ENCODE measurements around the gene GAMT.
"Not testable (repeated sequence)": the region's sequence is repeated elsewhere in the genome, so short reads cannot be mapped to it uniquely, and the experiment has no call there.

GAMT gene

GRCh38 chr19:1433119-1434039 lies 32.0 kb upstream of the GAMT start:
- DNase-seq: no peak

- DNase-seq: no peak
Measured at GRCh38 chr19:1432507-1432887, 31.2 kb upstream of the GAMT start.

DNA sequence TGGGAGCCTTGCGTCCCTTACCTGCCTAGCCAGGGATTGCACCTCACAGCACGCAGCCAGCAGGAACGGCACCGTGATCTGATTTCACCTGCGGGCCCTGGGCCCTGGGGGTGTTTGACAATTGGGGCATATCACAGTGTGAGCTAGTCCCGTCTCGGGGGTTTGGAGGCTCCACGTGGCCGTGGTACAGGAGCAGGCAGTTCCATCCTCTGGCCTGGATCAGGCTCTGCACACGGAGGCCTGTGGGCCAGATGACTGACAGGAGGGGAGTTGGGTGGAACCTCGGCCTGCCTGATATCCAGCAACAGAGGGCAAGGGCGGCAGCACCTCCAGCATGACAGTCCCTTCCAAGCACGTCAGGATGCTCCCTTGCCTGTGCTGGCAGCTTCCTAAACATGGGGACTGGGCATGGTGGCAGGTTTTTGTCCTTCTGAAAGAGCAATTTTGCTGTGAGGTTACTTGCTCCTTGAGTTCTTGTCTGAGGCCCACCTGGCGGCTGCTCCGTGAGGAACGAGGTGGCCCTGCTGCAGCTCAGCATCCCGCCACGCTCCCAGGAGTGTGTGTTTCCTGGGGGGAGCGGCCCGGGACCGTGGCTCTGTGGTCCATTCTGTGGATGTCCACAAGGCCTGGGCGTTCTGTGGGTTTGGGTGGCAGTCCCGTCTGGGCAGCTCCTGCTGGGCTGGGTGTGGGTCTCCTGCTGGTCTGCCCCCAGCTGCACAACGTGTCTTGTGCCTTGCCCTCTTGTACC lies 30.6 kb upstream of the GAMT start:
- no peak for DNase-seq

- no peak for DNase-seq
Measured at GRCh38 chr19:1430246-1430645, 28.9 kb upstream of the GAMT start.

- no peak for DNase-seq
Measured at GRCh38 chr19:1429750-1430149, 28.4 kb upstream of the GAMT start.

DNA sequence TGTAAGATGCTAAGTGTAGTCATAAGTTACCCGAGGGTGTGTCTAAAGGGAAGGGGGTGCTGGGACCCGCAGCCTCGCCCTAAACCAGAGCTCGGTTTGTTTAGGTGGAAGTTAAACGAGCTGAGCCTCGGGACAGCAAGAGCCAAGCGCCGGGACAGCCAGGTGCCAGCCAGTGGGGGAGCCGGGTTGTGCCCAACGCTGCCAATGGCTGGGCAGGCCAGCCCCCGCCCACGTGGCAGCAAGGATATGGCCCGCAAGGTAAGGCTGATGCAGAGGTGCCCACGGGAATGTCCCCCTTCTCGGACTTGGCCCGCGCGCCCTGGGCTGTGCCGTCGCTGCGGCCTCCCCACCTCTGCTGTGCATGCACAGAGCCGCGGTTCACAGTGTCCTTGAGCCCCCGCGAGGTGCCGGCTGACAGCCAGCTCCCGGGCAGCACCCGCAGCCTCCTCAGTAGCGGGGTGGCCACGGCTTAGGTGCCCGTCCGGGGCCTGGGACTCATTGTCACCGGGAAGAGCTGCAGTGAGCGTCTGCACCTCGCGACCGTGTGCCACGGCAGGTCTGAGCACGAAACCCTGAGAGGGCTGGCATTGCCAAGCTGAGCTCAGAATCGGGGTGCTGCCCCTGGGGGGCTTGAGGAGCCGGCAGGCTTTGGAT lies 27.5 kb upstream of the GAMT start:
- peak; percentile 26 for DNase-seq

DNA sequence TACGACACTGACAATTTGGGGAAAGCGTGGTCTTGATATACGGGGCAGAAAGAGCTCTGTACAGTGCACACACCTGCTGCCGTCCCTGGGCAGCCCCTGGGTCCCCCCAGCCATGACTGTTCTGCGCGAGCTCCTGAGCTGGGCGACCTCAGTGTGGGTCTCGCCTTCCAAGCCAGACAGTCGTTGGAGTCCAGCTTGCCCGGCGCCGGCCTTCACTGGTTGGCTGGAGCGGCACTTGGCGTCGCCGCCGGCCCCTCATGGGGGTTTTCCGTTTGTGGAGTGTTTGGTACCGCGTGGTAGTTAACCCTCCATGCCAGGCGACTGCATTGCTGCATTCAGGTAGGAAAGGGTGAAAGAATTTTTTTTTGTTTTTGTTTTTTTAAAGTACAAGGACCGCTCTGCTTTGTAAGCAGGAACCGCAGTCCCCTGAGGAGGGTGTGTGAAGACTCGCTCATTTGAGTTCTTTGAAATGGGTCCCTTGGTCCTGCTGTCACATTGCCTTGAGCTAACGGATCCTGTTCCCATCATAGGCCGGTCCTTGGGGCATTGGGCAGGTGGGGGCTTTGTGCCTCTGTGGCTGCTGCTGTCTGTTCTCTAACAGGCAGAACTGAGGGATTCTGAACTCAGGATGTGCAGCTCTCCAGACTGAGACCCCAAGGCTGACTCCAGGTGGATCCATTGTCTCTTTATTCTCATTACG lies 26.0 kb upstream of the GAMT start:
- peak; percentile 83 for DNase-seq

DNA sequence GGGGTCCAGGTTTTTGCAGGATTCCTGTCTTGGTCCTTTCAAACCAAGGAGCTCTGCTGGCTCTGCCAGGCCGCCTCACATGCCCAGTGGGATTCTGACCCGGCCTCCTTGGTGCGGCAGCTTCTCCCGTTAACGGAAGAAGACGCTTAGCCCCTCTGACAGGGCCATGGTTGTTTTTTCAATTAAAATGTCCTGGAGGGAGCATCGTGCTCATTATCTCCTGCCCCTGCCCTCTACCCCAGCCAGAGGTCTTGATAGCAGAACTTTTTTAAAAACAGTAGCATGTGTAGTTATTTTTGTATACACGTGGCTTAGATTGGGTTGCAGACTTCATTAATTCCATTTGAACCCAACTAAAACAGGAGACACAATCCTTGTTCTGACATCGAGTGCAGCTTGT lies 25.4 kb upstream of the GAMT start:
- DNase-seq: peak; percentile 67

DNA sequence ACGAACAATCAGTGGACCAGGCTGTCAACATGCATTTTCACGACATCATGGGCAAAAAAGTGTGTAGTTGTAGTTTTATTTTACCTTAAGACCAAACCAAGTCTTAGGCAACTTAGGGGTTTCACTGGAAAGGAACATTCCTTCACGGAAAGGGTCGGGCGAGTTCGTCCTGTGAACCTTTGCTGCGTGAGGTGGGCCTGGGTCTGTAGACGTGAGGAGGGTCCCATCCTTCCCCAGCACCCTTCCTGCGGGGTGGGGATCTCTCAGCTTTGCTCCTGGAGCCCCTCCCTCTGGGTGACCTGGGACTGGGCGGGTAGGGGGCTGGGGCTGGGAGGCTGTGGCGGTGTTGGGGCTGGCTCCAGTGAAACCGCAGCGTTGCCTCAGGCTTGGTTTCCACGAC lies 24.6 kb upstream of the GAMT start:
- DNase-seq: no peak

GRCh38 chr19:1425102-1425837 lies 23.9 kb upstream of the GAMT start:
- peak; percentile 77 for DNase-seq

- DNase-seq: peak; percentile 77
Measured at GRCh38 chr19:1424192-1424955, 23.0 kb upstream of the GAMT start.

DNA sequence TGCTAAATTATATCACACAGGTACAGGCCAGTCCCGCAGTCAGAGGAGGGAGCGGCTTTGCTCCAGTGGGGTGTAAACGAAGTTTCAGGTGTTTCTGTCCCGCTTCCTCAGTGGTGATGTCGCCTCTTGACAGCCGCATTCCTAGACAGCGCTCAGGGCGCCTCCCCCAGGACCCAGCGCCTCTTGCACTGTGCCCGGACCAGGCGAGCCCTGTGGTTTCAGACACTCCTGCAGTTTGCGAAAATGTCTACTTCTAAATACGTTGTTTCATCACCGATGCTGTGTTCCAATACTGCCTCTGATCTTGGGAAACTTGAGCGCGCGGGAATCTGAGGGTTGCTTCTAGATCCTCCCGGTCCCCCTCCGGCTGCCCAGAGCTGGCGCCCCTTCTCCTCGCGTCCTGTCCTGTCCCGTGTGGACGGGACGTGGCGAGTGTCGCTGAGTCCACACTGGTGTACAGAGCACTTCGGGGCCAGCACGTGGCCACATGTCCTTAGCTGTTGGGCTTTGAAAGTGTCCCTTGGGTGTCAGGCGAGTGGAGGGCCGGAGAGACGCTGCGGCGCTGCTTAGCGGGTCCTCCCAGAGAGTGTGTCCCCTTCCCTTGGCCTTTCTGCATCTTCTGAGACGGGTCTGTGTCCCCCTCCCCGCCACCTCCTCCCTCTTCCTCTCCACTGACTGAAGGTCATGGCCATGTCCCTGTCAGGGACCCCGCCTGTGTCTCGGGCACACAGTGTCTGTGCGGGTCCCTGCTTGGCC lies 22.3 kb upstream of the GAMT start:
- DNase-seq: peak; percentile 65

GRCh38 chr19:1422943-1423342 lies 21.6 kb upstream of the GAMT start:
- no peak for DNase-seq

DNA sequence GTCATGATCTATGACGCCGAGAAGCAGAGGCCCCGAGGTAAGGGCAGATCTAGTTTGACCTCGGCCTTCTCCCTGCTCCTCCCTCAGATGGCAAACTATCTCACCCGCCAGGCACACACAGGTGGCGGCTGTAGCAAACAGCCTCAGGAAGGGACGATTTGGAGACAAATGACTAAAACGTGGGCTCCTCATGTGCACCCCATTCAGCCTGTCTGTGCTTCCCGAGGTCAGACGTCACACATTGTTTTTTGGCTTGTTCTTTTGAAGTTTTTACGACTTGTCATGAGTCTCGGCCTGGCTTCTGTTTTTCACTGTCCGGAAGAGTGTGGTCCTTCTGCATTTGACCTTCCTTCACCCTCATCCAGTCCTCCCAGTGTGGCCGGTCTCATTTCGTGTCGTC lies 21.0 kb upstream of the GAMT start:
- DNase-seq: no peak

GRCh38 chr19:1421958-1422305 lies 20.6 kb upstream of the GAMT start:
- no peak for DNase-seq

DNA sequence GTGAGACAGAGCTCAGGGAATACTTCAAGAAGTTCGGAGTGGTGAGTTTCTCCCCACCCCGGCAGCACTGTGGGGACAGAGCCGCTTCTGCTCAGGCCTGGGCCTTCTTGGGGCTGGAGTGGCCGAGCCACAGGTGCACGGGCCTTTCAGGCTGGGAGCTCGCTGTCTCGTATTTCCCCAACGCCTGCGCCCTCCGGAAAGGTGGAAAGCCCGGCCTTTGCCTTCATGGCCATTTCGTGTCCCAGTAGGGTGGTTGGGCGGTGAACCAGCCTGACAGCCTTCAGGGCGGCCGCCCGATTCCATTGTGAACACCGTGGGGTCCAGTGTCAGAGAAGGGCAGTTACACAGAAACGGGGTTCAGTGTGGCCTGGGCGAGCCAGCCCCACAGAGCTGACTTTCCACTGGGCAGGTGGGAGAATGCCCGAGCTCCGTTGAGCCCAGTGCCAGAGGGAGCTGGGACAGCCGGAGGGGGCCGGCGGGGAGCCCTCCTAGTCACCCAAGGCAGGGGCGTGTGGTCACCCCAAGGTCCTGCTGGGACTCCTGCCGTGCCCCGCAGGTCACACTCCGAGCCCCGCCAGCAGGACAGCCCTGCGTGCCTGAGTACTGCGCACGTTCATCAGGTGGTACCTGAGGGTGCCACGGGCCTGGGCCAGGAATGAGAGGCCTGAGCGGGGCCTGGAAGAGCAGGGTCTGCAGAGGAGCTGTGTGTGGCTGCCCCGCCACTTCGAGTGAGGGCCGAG lies 20.0 kb upstream of the GAMT start:
- DNase-seq: no peak

- DNase-seq: no peak
Measured at GRCh38 chr19:1420590-1420989, 19.2 kb upstream of the GAMT start.

DNA sequence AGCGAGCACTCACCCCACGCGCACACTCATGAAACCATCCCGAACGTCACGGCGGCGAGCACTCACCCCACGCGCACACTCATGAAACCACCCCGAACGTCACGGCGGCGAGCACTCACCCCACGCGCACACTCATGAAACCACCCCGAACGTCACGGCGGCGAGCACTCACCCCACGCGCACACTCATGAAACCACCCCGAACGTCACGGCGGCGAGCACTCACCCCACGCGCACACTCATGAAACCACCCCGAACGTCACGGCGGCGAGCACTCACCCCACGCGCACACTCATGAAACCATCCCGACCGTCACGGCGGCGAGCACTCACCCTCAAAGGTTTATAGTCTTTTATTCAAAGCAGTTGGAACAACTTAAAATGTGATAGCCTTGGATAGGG lies 18.7 kb upstream of the GAMT start:
- DNase-seq: not testable (repeated sequence)

GRCh38 chr19:1418951-1419738 lies 17.8 kb upstream of the GAMT start:
- no peak for DNase-seq

GRCh38 chr19:1418496-1418775 lies 17.1 kb upstream of the GAMT start:
- DNase-seq: no peak
